ENCODE data around the gene FBXW10B.
"Not testable (repeated sequence)": the region's sequence is repeated elsewhere in the genome, so short reads cannot be mapped to it uniquely, and the experiment has no call there.

- TF ChIP-seq CTCF, POLR2A (IDR thresholded peaks at IDR 0.05): not testable (repeated sequence)
Measured at GRCh38 chr17:15589544-15590536, 29.7 kb downstream of the FBXW10B start.

All from esophagus squamous epithelium (tissue), 4 donors.